ENCODE measurements around the gene RIF1.

The RIF1 gene

GRCh38 chr2:151491496-151491895 lies 81.8 kb downstream of the RIF1 start:
- TF ChIP-seq YY1 (IDR thresholded peaks at IDR 0.05; ENCODE audit: low read depth) (no peak), CEBPB (IDR thresholded peaks at IDR 0.05) (no peak), EGR1 (IDR thresholded peaks at IDR 0.05) (no peak), TAF1 (IDR thresholded peaks at IDR 0.05; ENCODE audit: low read depth) (no peak), RAD21 (IDR thresholded peaks at IDR 0.05; ENCODE audit: low read depth) (no peak), TCF12 (IDR thresholded peaks at IDR 0.05; ENCODE audit: low read depth) (no peak), FOXM1 (IDR thresholded peaks at IDR 0.05; ENCODE audit: borderline replicate concordance, low read depth) (no peak), CREB1 (IDR thresholded peaks at IDR 0.05; ENCODE audit: low read depth) (no peak), EP300 (IDR thresholded peaks at IDR 0.05; ENCODE audit: borderline replicate concordance) (no peak), NFIC (IDR thresholded peaks at IDR 0.05) (no peak), MAX (IDR thresholded peaks at IDR 0.05) (no peak), ZBTB7A (IDR thresholded peaks at IDR 0.05; ENCODE audit: low read depth) (no peak), TEAD4 (IDR thresholded peaks at IDR 0.05) (no peak)
- TF ChIP-seq, protein P1, sequence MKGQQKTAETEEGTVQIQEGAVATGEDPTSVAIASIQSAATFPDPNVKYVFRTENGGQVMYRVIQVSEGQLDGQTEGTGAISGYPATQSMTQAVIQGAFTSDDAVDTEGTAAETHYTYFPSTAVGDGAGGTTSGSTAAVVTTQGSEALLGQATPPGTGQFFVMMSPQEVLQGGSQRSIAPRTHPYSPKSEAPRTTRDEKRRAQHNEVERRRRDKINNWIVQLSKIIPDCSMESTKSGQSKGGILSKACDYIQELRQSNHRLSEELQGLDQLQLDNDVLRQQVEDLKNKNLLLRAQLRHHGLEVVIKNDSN (IDR thresholded peaks at IDR 0.05): no peak
- TF ChIP-seq, protein P2, sequence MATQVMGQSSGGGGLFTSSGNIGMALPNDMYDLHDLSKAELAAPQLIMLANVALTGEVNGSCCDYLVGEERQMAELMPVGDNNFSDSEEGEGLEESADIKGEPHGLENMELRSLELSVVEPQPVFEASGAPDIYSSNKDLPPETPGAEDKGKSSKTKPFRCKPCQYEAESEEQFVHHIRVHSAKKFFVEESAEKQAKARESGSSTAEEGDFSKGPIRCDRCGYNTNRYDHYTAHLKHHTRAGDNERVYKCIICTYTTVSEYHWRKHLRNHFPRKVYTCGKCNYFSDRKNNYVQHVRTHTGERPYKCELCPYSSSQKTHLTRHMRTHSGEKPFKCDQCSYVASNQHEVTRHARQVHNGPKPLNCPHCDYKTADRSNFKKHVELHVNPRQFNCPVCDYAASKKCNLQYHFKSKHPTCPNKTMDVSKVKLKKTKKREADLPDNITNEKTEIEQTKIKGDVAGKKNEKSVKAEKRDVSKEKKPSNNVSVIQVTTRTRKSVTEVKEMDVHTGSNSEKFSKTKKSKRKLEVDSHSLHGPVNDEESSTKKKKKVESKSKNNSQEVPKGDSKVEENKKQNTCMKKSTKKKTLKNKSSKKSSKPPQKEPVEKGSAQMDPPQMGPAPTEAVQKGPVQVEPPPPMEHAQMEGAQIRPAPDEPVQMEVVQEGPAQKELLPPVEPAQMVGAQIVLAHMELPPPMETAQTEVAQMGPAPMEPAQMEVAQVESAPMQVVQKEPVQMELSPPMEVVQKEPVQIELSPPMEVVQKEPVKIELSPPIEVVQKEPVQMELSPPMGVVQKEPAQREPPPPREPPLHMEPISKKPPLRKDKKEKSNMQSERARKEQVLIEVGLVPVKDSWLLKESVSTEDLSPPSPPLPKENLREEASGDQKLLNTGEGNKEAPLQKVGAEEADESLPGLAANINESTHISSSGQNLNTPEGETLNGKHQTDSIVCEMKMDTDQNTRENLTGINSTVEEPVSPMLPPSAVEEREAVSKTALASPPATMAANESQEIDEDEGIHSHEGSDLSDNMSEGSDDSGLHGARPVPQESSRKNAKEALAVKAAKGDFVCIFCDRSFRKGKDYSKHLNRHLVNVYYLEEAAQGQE (IDR thresholded peaks at IDR 0.05; ENCODE audit: low read depth): no peak

DNA sequence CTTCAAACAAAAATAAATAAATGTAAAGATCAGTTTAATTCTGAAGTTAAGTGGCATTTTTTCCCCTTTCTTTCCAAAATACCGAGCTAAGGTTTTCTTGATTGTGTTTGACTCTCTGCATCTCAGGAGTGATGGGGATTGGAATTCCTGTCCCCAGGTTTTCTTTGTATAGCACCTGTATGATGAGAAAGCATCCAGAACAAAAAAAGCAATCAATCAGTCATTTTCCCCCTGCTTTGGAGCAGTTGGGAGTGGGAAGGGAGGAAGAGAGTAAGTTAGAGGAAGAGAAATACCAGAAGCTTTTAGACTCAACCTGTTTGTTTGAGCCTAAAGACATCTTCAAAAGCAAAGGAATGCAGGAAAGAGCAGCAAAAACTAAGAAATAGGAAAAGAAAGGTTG lies 88.5 kb downstream of the RIF1 start:
- no peak for TF ChIP-seq MAX (IDR thresholded peaks at IDR 0.05)
- TF ChIP-seq CEBPB (IDR thresholded peaks at IDR 0.05): no peak
- TF ChIP-seq, protein P1 (IDR thresholded peaks at IDR 0.05): no peak
- no peak for TF ChIP-seq TAF1 (IDR thresholded peaks at IDR 0.05; ENCODE audit: low read depth)
- TF ChIP-seq, protein P2 (IDR thresholded peaks at IDR 0.05; ENCODE audit: low read depth): no peak
- no peak for TF ChIP-seq TCF12 (IDR thresholded peaks at IDR 0.05; ENCODE audit: low read depth)
- no peak for TF ChIP-seq ZBTB7A (IDR thresholded peaks at IDR 0.05; ENCODE audit: low read depth)
- TF ChIP-seq EP300 (IDR thresholded peaks at IDR 0.05; ENCODE audit: borderline replicate concordance): no peak
- TF ChIP-seq YY1 (IDR thresholded peaks at IDR 0.05; ENCODE audit: low read depth): no peak
- no peak for TF ChIP-seq TEAD4 (IDR thresholded peaks at IDR 0.05)
- TF ChIP-seq EGR1 (IDR thresholded peaks at IDR 0.05): no peak
- no peak for TF ChIP-seq CREB1 (IDR thresholded peaks at IDR 0.05; ENCODE audit: low read depth)
- no peak for TF ChIP-seq RAD21 (IDR thresholded peaks at IDR 0.05; ENCODE audit: low read depth)
- no peak for TF ChIP-seq NFIC (IDR thresholded peaks at IDR 0.05)
- no peak for TF ChIP-seq FOXM1 (IDR thresholded peaks at IDR 0.05; ENCODE audit: borderline replicate concordance, low read depth)

DNA sequence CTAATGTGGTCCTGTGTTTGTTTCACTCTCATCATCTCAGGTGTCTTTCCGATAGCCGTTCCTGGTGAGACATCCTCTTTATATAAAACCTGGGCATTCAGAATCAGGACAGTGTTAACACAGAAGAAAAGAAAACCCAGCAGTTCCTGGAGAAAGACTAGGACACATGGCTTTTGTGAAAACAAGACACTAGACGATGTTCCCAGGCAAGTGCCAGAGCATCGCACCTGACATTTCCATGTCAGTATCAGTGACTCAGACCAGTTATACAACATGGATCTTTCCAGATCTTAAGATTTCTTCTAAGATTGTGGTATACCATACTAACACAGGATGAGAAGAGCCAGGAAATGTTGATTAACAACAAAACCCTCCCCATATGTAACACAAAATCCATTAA lies 96.5 kb downstream of the RIF1 start:
- TF ChIP-seq, protein P1 (IDR thresholded peaks at IDR 0.05): no peak
- TF ChIP-seq MAX (IDR thresholded peaks at IDR 0.05): no peak
- no peak for TF ChIP-seq TAF1 (IDR thresholded peaks at IDR 0.05; ENCODE audit: low read depth)
- TF ChIP-seq EP300 (IDR thresholded peaks at IDR 0.05; ENCODE audit: borderline replicate concordance): no peak
- no peak for TF ChIP-seq CREB1 (IDR thresholded peaks at IDR 0.05; ENCODE audit: low read depth)
- TF ChIP-seq FOXM1 (IDR thresholded peaks at IDR 0.05; ENCODE audit: borderline replicate concordance, low read depth): no peak
- TF ChIP-seq TCF12 (IDR thresholded peaks at IDR 0.05; ENCODE audit: low read depth): no peak
- no peak for TF ChIP-seq EGR1 (IDR thresholded peaks at IDR 0.05)
- no peak for TF ChIP-seq CEBPB (IDR thresholded peaks at IDR 0.05)
- no peak for TF ChIP-seq NFIC (IDR thresholded peaks at IDR 0.05)
- TF ChIP-seq ZBTB7A (IDR thresholded peaks at IDR 0.05; ENCODE audit: low read depth): no peak
- no peak for TF ChIP-seq RAD21 (IDR thresholded peaks at IDR 0.05; ENCODE audit: low read depth)
- TF ChIP-seq TEAD4 (IDR thresholded peaks at IDR 0.05): no peak

GRCh38 chr2:151508519-151508918 lies 98.8 kb downstream of the RIF1 start:
- no peak for TF ChIP-seq EP300 (IDR thresholded peaks at IDR 0.05; ENCODE audit: borderline replicate concordance)
- TF ChIP-seq ZBTB7A (IDR thresholded peaks at IDR 0.05; ENCODE audit: low read depth): no peak
- TF ChIP-seq CREB1 (IDR thresholded peaks at IDR 0.05; ENCODE audit: low read depth): no peak
- no peak for TF ChIP-seq TEAD4 (IDR thresholded peaks at IDR 0.05)
- TF ChIP-seq YY1 (IDR thresholded peaks at IDR 0.05; ENCODE audit: low read depth): no peak
- no peak for TF ChIP-seq FOXM1 (IDR thresholded peaks at IDR 0.05; ENCODE audit: borderline replicate concordance, low read depth)
- TF ChIP-seq MAX (IDR thresholded peaks at IDR 0.05): no peak
- TF ChIP-seq TAF1 (IDR thresholded peaks at IDR 0.05; ENCODE audit: low read depth): no peak
- TF ChIP-seq RAD21 (IDR thresholded peaks at IDR 0.05; ENCODE audit: low read depth): no peak
- TF ChIP-seq, protein P1 (IDR thresholded peaks at IDR 0.05): no peak
- no peak for TF ChIP-seq CEBPB (IDR thresholded peaks at IDR 0.05)
- no peak for TF ChIP-seq NFIC (IDR thresholded peaks at IDR 0.05)
- TF ChIP-seq TCF12 (IDR thresholded peaks at IDR 0.05; ENCODE audit: low read depth): no peak
- TF ChIP-seq, protein P2 (IDR thresholded peaks at IDR 0.05; ENCODE audit: low read depth): no peak
- no peak for TF ChIP-seq EGR1 (IDR thresholded peaks at IDR 0.05)

Measured in Ishikawa (cell line).